Measurements from ENCODE around the gene KRT83. TPM values are rescaled to one million over a fixed set of nuclear protein-coding genes. Genes with fewer than 3 reads are reported as not detected.

Gene KRT83
- total RNA-seq, 1 donor from 2014 or later = not detected

DNA sequence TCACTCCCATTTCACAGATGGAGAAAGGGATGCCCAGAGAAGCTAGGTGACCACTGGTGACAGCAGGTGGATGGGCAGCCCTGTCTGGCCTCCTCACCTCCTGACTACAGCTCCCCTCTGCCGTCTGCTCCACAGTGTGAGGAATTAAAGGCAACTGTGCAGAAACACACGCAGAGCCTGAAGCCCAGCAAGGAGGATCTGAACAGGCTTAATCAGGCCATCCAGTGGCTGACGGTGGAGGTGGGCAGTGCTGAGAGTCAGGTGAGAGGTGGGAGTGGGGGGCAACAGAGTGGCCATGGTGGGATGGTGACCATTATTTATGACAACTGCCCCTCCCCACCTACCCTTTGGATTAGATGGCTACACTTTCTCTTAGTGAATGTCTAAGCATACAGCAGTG, 45.5 kb downstream of the KRT83 start:
- no peaks in the 10 kb centered on the region for H3K9me3 ChIP-seq (ENCODE audit: low read depth)
- H3K4me1 ChIP-seq = peaks cover 8% of the 10 kb centered on the region
- no peaks in the 10 kb centered on the region for H3K36me3 ChIP-seq
- H3K4me3 ChIP-seq = no peak overlapping the region
- Mint-ChIP-seq H3K9me3 (no peaks in the 10 kb centered on the region), H3K4me3 (no peak overlapping the region), H3K36me3 (no peaks in the 10 kb centered on the region), H3K27ac (no peak overlapping the region), H3K27me3 (ENCODE audit: insufficient read depth, low read depth) (peaks cover 5% of the 10 kb centered on the region), H3K4me1 (peaks cover 23% of the 10 kb centered on the region)
- no peaks in the 10 kb centered on the region for H3F3A ChIP-seq (ENCODE audit: low read depth)
- TF ChIP-seq, protein P1, sequence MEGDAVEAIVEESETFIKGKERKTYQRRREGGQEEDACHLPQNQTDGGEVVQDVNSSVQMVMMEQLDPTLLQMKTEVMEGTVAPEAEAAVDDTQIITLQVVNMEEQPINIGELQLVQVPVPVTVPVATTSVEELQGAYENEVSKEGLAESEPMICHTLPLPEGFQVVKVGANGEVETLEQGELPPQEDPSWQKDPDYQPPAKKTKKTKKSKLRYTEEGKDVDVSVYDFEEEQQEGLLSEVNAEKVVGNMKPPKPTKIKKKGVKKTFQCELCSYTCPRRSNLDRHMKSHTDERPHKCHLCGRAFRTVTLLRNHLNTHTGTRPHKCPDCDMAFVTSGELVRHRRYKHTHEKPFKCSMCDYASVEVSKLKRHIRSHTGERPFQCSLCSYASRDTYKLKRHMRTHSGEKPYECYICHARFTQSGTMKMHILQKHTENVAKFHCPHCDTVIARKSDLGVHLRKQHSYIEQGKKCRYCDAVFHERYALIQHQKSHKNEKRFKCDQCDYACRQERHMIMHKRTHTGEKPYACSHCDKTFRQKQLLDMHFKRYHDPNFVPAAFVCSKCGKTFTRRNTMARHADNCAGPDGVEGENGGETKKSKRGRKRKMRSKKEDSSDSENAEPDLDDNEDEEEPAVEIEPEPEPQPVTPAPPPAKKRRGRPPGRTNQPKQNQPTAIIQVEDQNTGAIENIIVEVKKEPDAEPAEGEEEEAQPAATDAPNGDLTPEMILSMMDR (IDR thresholded peaks at IDR 0.05) = no peak
- TF ChIP-seq EZH2phosphoT487 (IDR thresholded peaks at IDR 0.05) = no peak
- H3K79me2 ChIP-seq (ENCODE audit: low read depth) = no peaks in the 10 kb centered on the region
- DNase-seq (ENCODE audit: low spot score) = no peak
- no peak overlapping the region for H3K27ac ChIP-seq
- peaks cover 46% of the 10 kb centered on the region for H3K27me3 ChIP-seq
- H2AFZ ChIP-seq (replicated peaks) = no peak overlapping the region
- no peaks in the 10 kb centered on the region for H4K20me1 ChIP-seq (ENCODE audit: low read depth)
- no peak overlapping the region for H3K4me2 ChIP-seq
- H3K9ac ChIP-seq = no peak overlapping the region

DNA sequence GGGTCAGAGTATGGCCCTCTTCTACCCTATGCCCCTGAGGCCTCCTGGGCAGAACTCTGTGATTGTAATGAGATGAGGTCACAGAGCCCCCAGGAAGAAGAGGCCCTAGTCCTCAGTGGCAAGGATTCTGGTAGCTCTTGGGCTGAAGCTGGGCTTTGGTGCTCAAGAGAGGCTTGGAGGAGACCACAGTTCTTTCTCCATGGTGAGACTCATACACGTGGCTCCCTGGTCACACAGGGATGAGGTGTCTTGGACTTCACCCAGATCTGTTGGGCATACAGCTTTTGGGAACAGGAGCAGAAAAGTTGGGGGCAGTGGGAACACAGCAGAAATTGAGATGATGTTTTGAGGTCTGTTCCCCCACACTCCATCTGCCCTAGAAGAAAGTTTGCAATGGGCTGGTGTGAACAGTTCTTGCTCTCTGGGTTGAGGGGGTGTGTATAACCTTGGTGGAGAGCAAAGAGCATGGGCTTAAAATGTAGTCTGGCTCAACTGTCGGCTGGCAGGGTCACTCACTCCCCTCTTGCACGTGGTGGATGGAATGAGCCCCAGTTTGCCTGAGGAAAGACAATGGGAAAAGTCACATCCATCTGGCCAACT, 46.6 kb downstream of the KRT83 start, which contains the start of gene KRT86:
TSS of gene KRT86 (plus strand) at position 125 of the 600 bp plus-strand sequence. CDS start 27,272 bp downstream, outside the sequence.
- Histone ChIP-seq H3K9me3 (ENCODE audit: low read depth) (no peaks in the 10 kb centered on the region), H3K9ac (no peak within 1 kb of the TSS), H3K4me2 (no peak within 1 kb of the TSS), H3K27ac (no peak within 1 kb of the TSS), H4K20me1 (ENCODE audit: low read depth) (no peaks in the 10 kb centered on the region), H3F3A (ENCODE audit: low read depth) (no peaks in the 10 kb centered on the region), H3K27me3 (peaks cover 46% of the 10 kb centered on the region), H3K4me3 (no peak within 1 kb of the TSS), H3K79me2 (ENCODE audit: low read depth) (no peaks in the 10 kb centered on the region), H3K36me3 (no peaks in the 10 kb centered on the region), H2AFZ (replicated peaks) (no peak within 1 kb of the TSS), H3K4me1 (peaks cover 5% of the 10 kb centered on the region)
- no peak for DNase-seq (ENCODE audit: low spot score)
- Mint-ChIP-seq H3K27ac (no peak within 1 kb of the TSS), H3K4me3 (no peak within 1 kb of the TSS), H3K4me1 (peaks cover 15% of the 10 kb centered on the region), H3K27me3 (ENCODE audit: insufficient read depth, low read depth) (peaks cover 5% of the 10 kb centered on the region), H3K36me3 (no peaks in the 10 kb centered on the region), H3K9me3 (no peaks in the 10 kb centered on the region)
- TF ChIP-seq, protein P1 (IDR thresholded peaks at IDR 0.05) = no peak
- TF ChIP-seq EZH2phosphoT487 (IDR thresholded peaks at IDR 0.05) (no peak), EZH2 (IDR thresholded peaks at IDR 0.05) (no peak)

DNA sequence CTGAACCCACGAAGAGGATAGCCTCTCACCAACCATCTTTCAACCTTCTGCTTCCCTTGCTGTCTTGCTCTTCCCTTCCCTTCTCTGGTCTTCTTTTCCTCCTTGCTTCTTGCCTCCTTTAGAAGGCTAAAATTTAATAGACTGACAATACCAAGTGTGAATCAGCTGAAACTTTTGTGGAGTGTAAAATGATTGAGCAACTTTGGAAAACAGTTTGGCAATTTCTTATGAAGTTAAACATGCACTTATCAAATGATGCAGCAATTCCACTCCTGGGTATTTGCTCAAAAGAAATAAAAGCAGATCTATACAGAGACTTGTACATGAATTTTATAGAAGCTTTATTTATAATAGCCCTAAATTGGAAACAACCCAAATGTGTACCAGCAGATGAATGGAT, 50.0 kb downstream of the KRT83 start:
- no peaks in the 10 kb centered on the region for H3K9me3 Mint-ChIP-seq
- H3K36me3 Mint-ChIP-seq = no peaks in the 10 kb centered on the region
- H3K4me3 Mint-ChIP-seq = no peak overlapping the region
- no peaks in the 10 kb centered on the region for H3K9me3 ChIP-seq (ENCODE audit: low read depth)
- TF ChIP-seq EZH2phosphoT487 (IDR thresholded peaks at IDR 0.05) (no peak), EZH2 (IDR thresholded peaks at IDR 0.05) (no peak)
- TF ChIP-seq, protein P1 (IDR thresholded peaks at IDR 0.05) = no peak
- H3K4me3 ChIP-seq = no peak overlapping the region
- H3K4me1 Mint-ChIP-seq = peaks cover 2% of the 10 kb centered on the region
- no peak for DNase-seq (ENCODE audit: low spot score)
- peaks cover 8% of the 10 kb centered on the region for H3K27me3 Mint-ChIP-seq (ENCODE audit: insufficient read depth, low read depth)
- H3F3A ChIP-seq (ENCODE audit: low read depth) = no peaks in the 10 kb centered on the region
- no peak overlapping the region for H2AFZ ChIP-seq (replicated peaks)
- no peak overlapping the region for H3K27ac Mint-ChIP-seq
- H3K27me3 ChIP-seq = peaks cover 27% of the 10 kb centered on the region
- no peak overlapping the region for H3K27ac ChIP-seq
- no peaks in the 10 kb centered on the region for H3K4me1 ChIP-seq
- no peaks in the 10 kb centered on the region for H3K36me3 ChIP-seq
- no peaks in the 10 kb centered on the region for H4K20me1 ChIP-seq (ENCODE audit: low read depth)
- no peak overlapping the region for H3K4me2 ChIP-seq
- no peaks in the 10 kb centered on the region for H3K79me2 ChIP-seq (ENCODE audit: low read depth)
- H3K9ac ChIP-seq = no peak overlapping the region
